Parathyroid adenoma (tissue), 2 donors: Measurements from ENCODE around the gene MBD2.

ENCODE experiments used
- H2AFZ ChIP-seq: fragments of 300-600 bp; sonication (generic); one replicate; pipeline ENCODE4 v1.7.0; 2017; ENCODE audit warnings: antibody characterized with exemption, mild to moderate bottlenecking
- H3K27ac ChIP-seq: fragments of 300-600 bp; sonication (generic); one replicate; pipeline ENCODE4 v1.7.0; 2017
- H3K27me3 ChIP-seq: fragments of 300-600 bp; sonication (generic); one replicate; pipeline ENCODE4 v1.7.0; 2017; ENCODE audit warnings: low read length; ENCODE audit not compliant: control insufficient read depth, insufficient read depth
- H3K36me3 ChIP-seq: fragments of 300-600 bp; sonication (generic); one replicate; pipeline ENCODE4 v1.7.0; 2017; ENCODE audit warnings: low read length; ENCODE audit not compliant: control insufficient read depth, insufficient read depth
- H3K4me1 ChIP-seq: fragments of 300-600 bp; sonication (generic); one replicate; pipeline ENCODE4 v1.7.0; 2017; ENCODE audit warnings: control low read depth
- H3K4me2 ChIP-seq: fragments of 300-600 bp; sonication (generic); one replicate; pipeline ENCODE4 v1.7.0; 2017; ENCODE audit warnings: low read length
- H3K4me3 ChIP-seq: fragments of 300-600 bp; sonication (generic); one replicate; pipeline ENCODE4 v1.7.0; 2017; ENCODE audit warnings: low read depth, low read length
- H3K79me2 ChIP-seq: fragments of 300-600 bp; sonication (generic); one replicate; pipeline ENCODE4 v1.7.0; 2017; ENCODE audit warnings: control low read depth
- H3K9ac ChIP-seq: fragments of 300-600 bp; sonication (generic); one replicate; pipeline ENCODE4 v1.7.0; 2017; ENCODE audit warnings: mild to moderate bottlenecking
- H3K9me3 ChIP-seq: fragments of 300-600 bp; sonication (generic); one replicate; pipeline ENCODE4 v1.7.0; 2017; ENCODE audit warnings: low read length; ENCODE audit not compliant: control insufficient read depth
- TF ChIP-seq, protein P1 (sequence below): fragments of 300-600 bp; sonication (generic); IDR thresholded peaks from one replicate; pipeline ENCODE4 v1.7.0; 2017; ENCODE audit warnings: antibody characterized with exemption, mild to moderate bottlenecking
- donor health status: primary hyperparathyroidism.

MBD2 gene

DNA sequence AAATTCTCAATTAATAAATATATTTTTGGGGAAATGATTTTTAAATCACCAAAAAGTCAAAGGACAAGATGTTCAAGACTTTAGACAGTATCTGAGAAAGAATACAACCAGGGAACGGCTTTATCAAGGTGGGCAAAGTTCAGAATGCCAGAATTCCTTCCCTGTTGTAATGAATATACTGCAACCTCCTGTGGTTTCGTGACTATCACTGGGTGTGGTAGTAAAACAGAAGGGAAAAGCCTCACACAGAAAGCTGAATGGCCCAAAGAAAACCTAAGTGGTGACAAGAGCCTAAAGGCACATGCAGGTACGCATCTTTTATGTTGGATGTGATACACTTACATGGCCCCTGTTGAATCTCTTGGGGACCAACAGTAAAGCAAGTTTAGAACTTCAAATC, 37.1 kb downstream of the MBD2 start:
- no peaks in the 10 kb centered on the region for H3K27me3 ChIP-seq
- H2AFZ ChIP-seq, result no peak overlapping the region
- H3K4me1 ChIP-seq, result no peaks in the 10 kb centered on the region
- TF ChIP-seq, protein P1, sequence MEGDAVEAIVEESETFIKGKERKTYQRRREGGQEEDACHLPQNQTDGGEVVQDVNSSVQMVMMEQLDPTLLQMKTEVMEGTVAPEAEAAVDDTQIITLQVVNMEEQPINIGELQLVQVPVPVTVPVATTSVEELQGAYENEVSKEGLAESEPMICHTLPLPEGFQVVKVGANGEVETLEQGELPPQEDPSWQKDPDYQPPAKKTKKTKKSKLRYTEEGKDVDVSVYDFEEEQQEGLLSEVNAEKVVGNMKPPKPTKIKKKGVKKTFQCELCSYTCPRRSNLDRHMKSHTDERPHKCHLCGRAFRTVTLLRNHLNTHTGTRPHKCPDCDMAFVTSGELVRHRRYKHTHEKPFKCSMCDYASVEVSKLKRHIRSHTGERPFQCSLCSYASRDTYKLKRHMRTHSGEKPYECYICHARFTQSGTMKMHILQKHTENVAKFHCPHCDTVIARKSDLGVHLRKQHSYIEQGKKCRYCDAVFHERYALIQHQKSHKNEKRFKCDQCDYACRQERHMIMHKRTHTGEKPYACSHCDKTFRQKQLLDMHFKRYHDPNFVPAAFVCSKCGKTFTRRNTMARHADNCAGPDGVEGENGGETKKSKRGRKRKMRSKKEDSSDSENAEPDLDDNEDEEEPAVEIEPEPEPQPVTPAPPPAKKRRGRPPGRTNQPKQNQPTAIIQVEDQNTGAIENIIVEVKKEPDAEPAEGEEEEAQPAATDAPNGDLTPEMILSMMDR, result no peak
- no peak overlapping the region for H3K9ac ChIP-seq
- no peak overlapping the region for H3K27ac ChIP-seq
- H3K79me2 ChIP-seq, result peaks cover 2% of the 10 kb centered on the region
- no peaks in the 10 kb centered on the region for H3K9me3 ChIP-seq
- H3K36me3 ChIP-seq, result no peaks in the 10 kb centered on the region
- H3K4me2 ChIP-seq, result no peak overlapping the region
- H3K4me3 ChIP-seq, result no peak overlapping the region

DNA sequence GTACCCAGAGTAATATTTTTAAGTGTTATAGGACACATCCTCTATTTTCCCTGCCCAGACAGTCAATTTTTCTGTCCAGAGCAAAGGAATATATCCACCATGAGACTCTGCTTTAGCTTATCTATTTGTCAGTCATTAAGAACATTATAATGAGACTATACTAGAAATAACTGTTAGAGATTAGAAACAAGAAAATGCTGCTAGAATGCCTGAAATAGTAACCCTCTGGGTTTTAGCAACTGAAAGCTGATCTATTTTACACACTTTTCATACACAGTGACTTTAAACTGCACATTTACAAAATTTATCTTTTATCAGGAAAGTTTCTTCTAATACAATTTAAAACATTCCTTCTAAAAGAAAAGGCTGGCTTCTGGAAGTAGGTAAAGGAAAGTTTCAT, 39.6 kb downstream of the MBD2 start:
- Histone ChIP-seq H3K9me3 (no peaks in the 10 kb centered on the region), H2AFZ (no peak overlapping the region), H3K4me1 (no peaks in the 10 kb centered on the region), H3K9ac (no peak overlapping the region), H3K79me2 (peaks cover 2% of the 10 kb centered on the region), H3K27me3 (no peaks in the 10 kb centered on the region), H3K27ac (no peak overlapping the region), H3K4me3 (no peak overlapping the region), H3K4me2 (no peak overlapping the region), H3K36me3 (no peaks in the 10 kb centered on the region)
- TF ChIP-seq, protein P1, result no peak

DNA sequence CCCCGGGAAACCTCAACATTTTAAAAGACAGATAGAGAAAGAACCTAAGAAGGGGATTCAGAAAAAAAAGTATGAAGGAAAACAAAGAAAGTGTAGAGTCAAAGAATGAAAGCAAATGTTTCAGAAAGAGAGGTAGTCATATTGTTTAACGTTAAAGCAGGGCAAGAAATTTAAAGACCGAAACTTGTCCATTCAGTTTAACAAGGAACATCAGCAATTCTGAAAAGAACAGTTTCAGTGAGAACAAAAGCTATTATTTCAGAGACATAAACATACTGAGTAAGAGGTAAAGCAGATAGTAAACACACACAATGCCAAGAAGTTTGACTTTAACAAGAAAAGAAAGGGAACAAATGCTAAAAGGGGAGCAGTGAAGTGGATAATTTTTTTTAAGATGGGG, 41.1 kb downstream of the MBD2 start:
- Histone ChIP-seq H3K4me1 (no peaks in the 10 kb centered on the region), H3K9ac (no peak overlapping the region), H3K27me3 (no peaks in the 10 kb centered on the region), H3K36me3 (no peaks in the 10 kb centered on the region), H2AFZ (no peak overlapping the region), H3K79me2 (no peaks in the 10 kb centered on the region), H3K4me2 (no peak overlapping the region), H3K27ac (no peak overlapping the region), H3K9me3 (no peaks in the 10 kb centered on the region), H3K4me3 (no peak overlapping the region)
- TF ChIP-seq, protein P1, result no peak

DNA sequence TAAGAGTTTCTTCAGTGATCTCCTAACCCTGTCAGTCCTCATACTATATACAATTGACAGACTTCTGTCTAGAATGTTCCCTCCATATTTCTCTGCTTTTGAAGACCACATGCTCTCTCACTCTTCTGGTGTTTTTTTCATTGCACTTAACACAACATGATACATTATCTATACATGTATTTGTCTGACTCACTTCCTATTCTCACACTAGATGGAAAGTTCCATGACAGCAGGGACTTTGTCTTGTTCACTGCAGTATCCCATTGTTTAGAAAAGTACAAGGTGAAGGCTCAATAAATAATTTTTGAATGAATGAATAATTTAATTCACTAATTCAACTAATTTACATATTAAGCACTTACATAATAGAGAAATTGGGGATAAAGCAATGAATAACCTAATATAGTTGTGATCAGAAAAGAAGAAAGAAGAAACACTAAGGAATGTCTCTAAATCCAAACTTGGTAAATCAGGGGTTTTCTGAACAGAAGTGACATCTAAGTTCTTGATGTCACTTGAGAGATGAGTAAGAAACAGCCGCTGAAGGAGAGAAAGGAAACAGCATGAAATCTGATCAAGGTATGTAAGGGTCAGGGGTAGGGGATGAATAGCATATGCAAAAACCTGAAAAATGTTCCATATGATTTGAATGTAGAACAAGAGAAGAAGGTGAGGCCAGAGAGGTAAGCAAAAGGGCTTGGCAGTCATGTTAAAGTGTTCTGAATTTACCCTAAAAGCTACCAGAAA, 42.4 kb downstream of the MBD2 start:
- Histone ChIP-seq H2AFZ (no peak overlapping the region), H3K79me2 (peaks cover 6% of the 10 kb centered on the region), H3K4me1 (no peaks in the 10 kb centered on the region), H3K9ac (no peak overlapping the region), H3K36me3 (no peaks in the 10 kb centered on the region), H3K4me2 (no peak overlapping the region), H3K27ac (no peak overlapping the region), H3K4me3 (no peak overlapping the region), H3K9me3 (no peaks in the 10 kb centered on the region), H3K27me3 (no peaks in the 10 kb centered on the region)
- TF ChIP-seq, protein P1, result no peak
